GM21723 (cell line): ENCODE measurements around the gene MOB3A.
"Not testable (repeated sequence)": the region's sequence is repeated elsewhere in the genome, so short reads cannot be mapped to it uniquely, and the experiment has no call there.

Experiments
- ATAC-seq: cut with Tn5 transposase; IDR thresholded peaks from one replicate; pipeline ENCODE4 v1.9.1; 2021; ENCODE audit warnings: mild to moderate bottlenecking, moderate library complexity; ENCODE audit not compliant: unreplicated experiment

MOB3A gene

GRCh38 chr19:2096034-2096479, at the start of gene MOB3A:
Gene MOB3A, minus strand, starts transcription at chr19:2096326. Its CDS starts 17,766 bp downstream, at chr19:2078560.
- ATAC-seq, result peak; percentile 34

- ATAC-seq, result no peak
Observed at GRCh38 chr19:2145831-2146241, 49.7 kb upstream of the MOB3A start.

- ATAC-seq, result no peak
Observed at GRCh38 chr19:2144190-2144589, 48.1 kb upstream of the MOB3A start.

GRCh38 chr19:2142173-2142829, 46.2 kb upstream of the MOB3A start:
- no peak for ATAC-seq

GRCh38 chr19:2140138-2140569, 44.0 kb upstream of the MOB3A start:
- no peak for ATAC-seq

GRCh38 chr19:2139385-2140137, 43.4 kb upstream of the MOB3A start:
- ATAC-seq, result no peak

GRCh38 chr19:2138061-2138728, 42.1 kb upstream of the MOB3A start:
- no peak for ATAC-seq

GRCh38 chr19:2136796-2137195, 40.7 kb upstream of the MOB3A start:
- ATAC-seq, result no peak

GRCh38 chr19:2135474-2136402, 39.6 kb upstream of the MOB3A start:
- ATAC-seq, result no peak

- ATAC-seq, result no peak
Observed at GRCh38 chr19:2132731-2133490, 36.8 kb upstream of the MOB3A start.

GRCh38 chr19:2132191-2132590, 36.1 kb upstream of the MOB3A start:
- no peak for ATAC-seq

- ATAC-seq, result not testable (repeated sequence)
Observed at GRCh38 chr19:2131012-2131975, 35.2 kb upstream of the MOB3A start.

GRCh38 chr19:2129892-2130770, 34.0 kb upstream of the MOB3A start:
- ATAC-seq, result no peak

- no peak for ATAC-seq
Observed at GRCh38 chr19:2129486-2129885, 33.4 kb upstream of the MOB3A start.

GRCh38 chr19:2129022-2129421, 32.9 kb upstream of the MOB3A start:
- ATAC-seq, result no peak

GRCh38 chr19:2128252-2128651, 32.1 kb upstream of the MOB3A start:
- not testable (repeated sequence) for ATAC-seq

GRCh38 chr19:2127758-2128157, 31.6 kb upstream of the MOB3A start:
- no peak for ATAC-seq
